LNCAP (cell line): ENCODE measurements around the gene CXCR6.

Source experiments
- CTCF ChIP-seq: fragments of 450-650 bp; IDR thresholded peaks from 2 replicates; pipeline ENCODE4 v1.5.1; 2017; ENCODE audit warnings: mild to moderate bottlenecking

CXCR6 gene

GRCh38 chr3:45957586-45957985 lies 14.3 kb downstream of the CXCR6 start:
- no peak for TF ChIP-seq CTCF

GRCh38 chr3:45958321-45958791 lies 15.1 kb downstream of the CXCR6 start:
- TF ChIP-seq CTCF: no peak

GRCh38 chr3:45959201-45959600 lies 15.9 kb downstream of the CXCR6 start:
- no peak for TF ChIP-seq CTCF

- no peak for TF ChIP-seq CTCF
Measured at GRCh38 chr3:45960289-45960688, 17.0 kb downstream of the CXCR6 start.

- TF ChIP-seq CTCF: no peak
Measured at GRCh38 chr3:45962033-45962432, 18.8 kb downstream of the CXCR6 start.

- no peak for TF ChIP-seq CTCF
Measured at GRCh38 chr3:45964139-45964538, 20.9 kb downstream of the CXCR6 start.

GRCh38 chr3:45965253-45965652 lies 22.0 kb downstream of the CXCR6 start:
- no peak for TF ChIP-seq CTCF

- TF ChIP-seq CTCF: no peak
Measured at GRCh38 chr3:45965653-45966052, 22.4 kb downstream of the CXCR6 start.
